Measurements from ENCODE around the gene ARL4A.
A peak's percentile ranks its signal among the peaks of the same experiment; 100 is the strongest.

ARL4A gene

GRCh38 chr7:12735923-12736322, 48.5 kb downstream of the ARL4A start:
- FAIRE-seq (no peak), DNase-seq (ENCODE audit: insufficient read length, low spot score) (no peak)
- no peak for TF ChIP-seq POLR2A (IDR thresholded peaks at IDR 0.05; ENCODE audit: low read depth, low read length)

DNA sequence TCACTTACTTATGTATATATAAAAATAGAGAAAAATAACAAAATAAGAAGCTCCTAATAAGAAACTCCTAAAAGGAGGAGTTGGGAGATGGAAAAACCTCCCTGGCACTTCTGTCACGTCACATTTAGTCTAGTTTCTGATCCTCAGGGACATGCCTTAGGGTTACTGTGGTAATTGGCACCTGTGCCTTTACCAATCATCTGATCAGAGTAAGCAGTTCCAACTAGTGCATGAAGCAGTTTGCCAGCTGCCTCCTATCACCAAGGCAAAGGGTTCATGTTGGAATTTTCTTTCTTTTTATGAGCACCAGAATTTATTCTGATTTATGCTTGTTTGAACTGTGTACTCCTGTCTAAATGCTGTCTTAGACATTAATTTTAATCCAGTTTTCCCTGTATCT, 49.9 kb downstream of the ARL4A start:
- no peak for TF ChIP-seq POLR2A (IDR thresholded peaks at IDR 0.05; ENCODE audit: low read depth, low read length)
- FAIRE-seq: peak; percentile 69
- DNase-seq (ENCODE audit: insufficient read length, low spot score): no peak

DNA sequence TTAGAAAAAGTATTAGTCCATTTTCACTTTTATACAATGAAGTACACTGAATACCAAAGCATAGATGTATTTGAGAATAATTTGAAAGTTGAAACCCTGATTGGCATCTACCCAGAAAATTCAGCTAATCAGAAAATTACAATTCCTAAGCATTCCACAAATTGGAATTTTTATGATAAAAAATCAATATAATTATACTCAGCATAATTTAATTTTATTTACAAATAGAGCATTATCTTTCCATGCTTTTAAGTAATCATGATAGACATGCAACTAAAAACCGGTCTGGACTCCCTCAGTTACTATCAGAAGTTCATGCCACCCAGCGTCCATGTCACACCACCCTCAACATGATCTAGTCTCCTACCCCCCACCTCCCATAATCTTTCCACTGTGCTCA, 50.4 kb downstream of the ARL4A start:
- DNase-seq (ENCODE audit: insufficient read length, low spot score) (no peak), FAIRE-seq (no peak)
- no peak for TF ChIP-seq POLR2A (IDR thresholded peaks at IDR 0.05; ENCODE audit: low read depth, low read length)

GRCh38 chr7:12738665-12739064, 51.2 kb downstream of the ARL4A start:
- FAIRE-seq (peak; percentile 43), DNase-seq (ENCODE audit: insufficient read length, low spot score) (no peak)
- no peak for TF ChIP-seq POLR2A (IDR thresholded peaks at IDR 0.05; ENCODE audit: low read depth, low read length)
